HG02938 (cell line): ENCODE data around the gene LCT.
"Not testable (repeated sequence)": the region's sequence is repeated elsewhere in the genome, so short reads cannot be mapped to it uniquely, and the experiment has no call there.

Source experiments
- ATAC-seq: cut with Tn5 transposase; IDR thresholded peaks from one replicate; pipeline ENCODE4 v1.9.1; 2021; ENCODE audit warnings: mild to moderate bottlenecking, moderate library complexity; ENCODE audit not compliant: unreplicated experiment

Gene LCT

GRCh38 chr2:135832891-135833290 lies 4.1 kb downstream of the LCT start:
- ATAC-seq: no peak

GRCh38 chr2:135831180-135831812 lies 5.7 kb downstream of the LCT start:
- no peak for ATAC-seq

DNA sequence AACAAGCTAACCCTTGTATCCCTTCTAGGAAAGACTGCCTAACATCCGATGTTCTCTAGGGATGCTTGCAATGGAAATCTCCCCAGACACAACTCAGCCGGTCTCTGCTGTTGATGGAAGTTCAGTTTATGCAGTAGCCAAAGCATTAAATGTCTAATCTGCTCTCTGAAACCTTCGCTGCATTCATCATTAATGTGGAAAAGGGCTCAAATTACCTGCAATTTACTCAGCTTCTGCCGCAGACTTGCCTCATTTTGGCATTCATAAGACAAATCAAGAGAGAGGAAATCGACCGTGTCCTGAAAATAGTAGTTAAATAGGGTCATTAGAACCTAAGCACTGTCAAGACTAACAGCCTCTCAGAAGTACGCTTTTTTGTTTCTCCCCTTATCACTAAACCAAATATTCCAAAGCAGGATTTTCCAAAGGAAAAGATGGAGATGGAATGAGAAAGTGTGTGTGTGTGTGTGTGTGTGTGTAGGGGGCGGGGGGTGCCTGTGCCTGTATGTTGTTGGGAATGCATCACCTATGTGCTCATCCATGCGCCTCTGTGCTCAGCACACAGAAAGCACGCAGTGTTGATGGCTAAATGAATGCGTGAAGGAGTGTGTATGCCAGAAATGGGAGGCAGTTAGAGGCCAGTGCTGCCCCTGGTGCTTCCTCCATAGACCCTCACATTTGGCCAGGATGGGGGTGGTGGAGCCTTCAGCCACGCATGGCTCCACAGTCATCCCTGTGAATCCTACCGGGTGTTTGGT lies 7.4 kb downstream of the LCT start:
- ATAC-seq: no peak

GRCh38 chr2:135826544-135826943 lies 10.4 kb downstream of the LCT start:
- no peak for ATAC-seq

- ATAC-seq: no peak
These were observed 11.3 kb downstream of the LCT start for GRCh38 chr2:135825550-135826176.

GRCh38 chr2:135825131-135825530 lies 11.9 kb downstream of the LCT start:
- ATAC-seq: no peak

- ATAC-seq: no peak
These were observed 14.1 kb downstream of the LCT start for GRCh38 chr2:135822855-135823254.

DNA sequence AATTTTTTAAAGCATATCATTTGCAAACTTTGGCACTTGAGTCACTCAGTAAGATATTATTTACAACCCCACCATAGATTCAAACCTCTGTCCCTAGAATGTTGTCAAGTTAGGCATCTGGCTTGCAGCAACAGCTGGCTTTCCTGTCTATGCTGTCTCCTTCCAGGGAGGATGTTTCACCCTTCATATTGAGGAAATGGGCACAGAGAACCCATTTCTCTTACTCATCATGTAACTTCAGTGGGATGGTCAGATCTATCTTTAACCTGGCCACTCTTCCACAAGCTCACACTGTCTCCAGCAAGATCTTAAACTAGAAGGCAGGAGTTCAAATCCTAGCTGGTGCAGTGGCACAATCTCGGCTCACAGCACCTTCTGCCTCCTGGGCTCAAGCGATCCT lies 15.8 kb downstream of the LCT start:
- ATAC-seq: no peak

DNA sequence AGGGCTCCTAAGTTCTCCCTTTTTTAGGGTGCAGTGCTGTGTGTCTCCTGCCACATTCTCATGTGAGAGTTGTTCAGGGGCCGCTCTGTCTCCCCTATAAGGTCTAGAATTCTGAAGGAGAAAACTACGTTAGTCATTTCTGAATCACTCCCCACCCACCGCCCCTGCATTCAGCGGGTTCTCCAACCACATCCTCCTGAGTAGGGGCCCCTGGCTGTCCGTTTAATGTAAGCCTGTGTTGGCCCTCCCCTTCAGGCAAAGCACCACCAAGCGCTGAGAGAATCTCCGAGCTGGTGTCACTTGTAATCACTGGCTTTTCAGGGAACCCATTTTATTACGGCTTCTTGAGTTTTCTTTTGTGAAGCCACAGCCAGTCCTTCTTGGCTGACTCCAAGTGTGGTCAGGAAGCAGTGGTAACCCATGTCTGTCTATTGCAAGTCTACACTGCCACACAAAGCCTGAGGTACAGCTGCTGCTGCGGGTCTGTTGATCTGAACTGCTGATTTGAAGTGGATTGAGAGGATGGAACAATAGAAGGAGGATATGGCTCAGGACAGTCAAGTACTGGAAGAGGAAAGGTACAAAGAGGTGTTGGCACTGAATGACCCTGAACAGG lies 16.9 kb downstream of the LCT start:
- peak; percentile 90 for ATAC-seq

- no peak for ATAC-seq
These were observed 17.9 kb downstream of the LCT start for GRCh38 chr2:135818937-135819610.

GRCh38 chr2:135817951-135818350 lies 19.0 kb downstream of the LCT start:
- no peak for ATAC-seq

GRCh38 chr2:135817466-135817865 lies 19.5 kb downstream of the LCT start:
- no peak for ATAC-seq

GRCh38 chr2:135815269-135815668 lies 21.7 kb downstream of the LCT start:
- ATAC-seq: no peak

DNA sequence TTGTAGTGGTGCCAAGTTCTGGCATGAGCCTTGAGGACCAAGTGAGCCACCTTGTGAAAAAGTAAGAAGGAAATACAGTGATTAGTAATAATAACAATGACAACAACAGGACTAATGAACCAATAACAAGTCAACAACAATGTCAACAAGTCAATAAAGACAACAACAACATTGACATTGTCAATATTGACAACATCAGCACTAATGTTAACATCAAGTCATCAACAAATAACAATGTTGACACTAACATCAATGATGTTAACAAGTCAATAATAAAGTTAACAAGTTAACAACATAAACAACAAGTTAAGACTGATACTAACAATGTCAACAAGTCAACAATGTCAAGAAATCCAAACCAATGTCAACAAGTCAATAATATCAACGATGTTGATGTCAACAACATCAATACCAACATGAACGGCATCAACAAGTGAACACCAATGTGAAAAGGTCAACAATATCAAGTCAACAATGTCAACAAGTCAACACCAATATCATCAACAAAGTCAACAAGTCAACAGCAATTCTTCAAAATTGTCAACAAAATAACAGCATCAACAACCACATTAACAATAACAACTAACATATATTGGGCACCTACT lies 24.0 kb downstream of the LCT start:
- no peak for ATAC-seq

DNA sequence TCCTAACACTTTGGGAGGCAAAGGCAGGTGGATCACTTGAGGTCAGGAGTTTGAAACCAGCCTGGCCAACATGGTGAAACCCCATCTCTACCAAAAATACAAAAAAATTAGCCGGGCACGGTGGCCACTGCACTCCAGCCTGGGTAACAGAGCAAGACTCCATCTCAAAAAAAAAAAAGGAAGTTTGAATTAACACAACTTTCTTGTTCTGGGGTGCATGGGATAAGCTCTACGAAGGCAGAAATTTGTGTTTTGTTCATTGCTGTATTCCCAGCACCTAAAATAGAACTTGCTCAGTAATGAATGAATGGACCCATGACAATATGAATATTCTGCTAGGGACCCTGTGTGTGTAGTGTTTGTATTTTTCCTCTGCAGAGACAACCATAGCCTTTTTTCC lies 29.1 kb downstream of the LCT start:
- not testable (repeated sequence) for ATAC-seq

- no peak for ATAC-seq
These were observed 33.7 kb downstream of the LCT start for GRCh38 chr2:135803278-135803677.

DNA sequence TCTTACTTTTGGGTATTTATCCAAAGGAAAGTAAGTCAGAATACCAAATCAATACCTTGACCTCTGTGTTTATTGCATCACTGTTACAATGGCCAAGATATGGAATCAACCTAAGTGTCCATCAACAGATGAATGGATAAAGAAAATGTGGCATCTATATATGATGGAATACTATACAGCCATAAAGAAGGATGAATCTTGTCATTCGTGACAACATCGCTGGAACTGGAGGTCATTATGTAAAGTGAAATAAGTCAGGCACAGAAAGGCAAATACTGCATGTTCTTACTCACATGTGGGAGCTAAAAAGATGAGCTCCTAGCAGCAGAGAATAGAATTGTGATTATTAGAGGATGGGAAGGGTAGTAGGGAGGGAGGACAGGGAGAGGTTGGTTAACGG lies 34.6 kb downstream of the LCT start:
- no peak for ATAC-seq

DNA sequence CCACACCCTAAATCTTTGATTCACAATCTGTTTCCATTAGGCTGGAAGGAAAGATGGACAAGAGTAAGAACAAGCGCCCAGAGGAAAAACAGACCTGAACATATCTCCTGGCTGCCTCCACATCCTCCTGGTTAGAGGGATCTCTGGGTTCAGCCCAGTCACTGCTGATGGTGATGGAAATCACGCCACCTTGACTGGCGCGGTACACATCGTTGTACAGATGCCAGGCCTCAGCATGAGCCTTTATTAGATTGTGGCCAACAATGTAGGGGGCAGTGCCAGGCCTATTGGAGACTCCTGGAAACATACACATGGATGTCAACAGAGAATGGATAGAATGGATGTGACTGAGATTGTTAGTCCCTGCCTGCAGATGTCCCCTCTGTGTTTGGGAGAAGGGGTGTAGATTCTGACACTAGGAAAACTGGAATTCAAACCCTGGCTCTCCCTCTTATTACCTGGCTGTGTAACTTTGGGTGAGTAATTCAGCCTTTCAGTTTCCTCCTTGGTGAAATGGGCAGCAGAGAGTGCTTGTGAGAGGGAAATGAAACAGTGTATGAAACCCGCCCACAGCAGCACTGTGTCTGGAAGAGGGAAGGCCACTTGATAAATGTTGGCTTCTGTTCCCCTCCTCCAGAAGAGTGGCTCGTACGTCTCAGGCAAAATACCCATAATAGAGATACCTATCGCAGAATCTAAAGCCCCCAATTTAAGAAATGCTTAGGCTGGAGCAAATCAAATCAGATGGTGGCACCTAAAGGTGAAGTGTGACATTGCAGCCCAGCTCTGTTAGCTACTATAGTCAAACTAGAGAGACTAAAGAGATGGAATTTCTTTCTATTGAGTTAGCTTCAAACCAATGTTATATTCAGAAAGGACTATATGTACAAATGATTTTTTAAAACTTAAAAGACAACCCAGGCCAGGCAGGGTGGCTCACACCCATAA lies 36.2 kb downstream of the LCT start:
- no peak for ATAC-seq

- no peak for ATAC-seq
These were observed 37.2 kb downstream of the LCT start for GRCh38 chr2:135799738-135800137.

- no peak for ATAC-seq
These were observed 38.2 kb downstream of the LCT start for GRCh38 chr2:135798762-135799161.
